ENCODE results near the gene ATP1A3. TPM values are rescaled to one million over a fixed set of nuclear protein-coding genes. Genes with fewer than 3 reads are reported as not detected.

Gene ATP1A3
- total RNA-seq, 1 experiment from 2014 or later: 34.7 TPM

DNA sequence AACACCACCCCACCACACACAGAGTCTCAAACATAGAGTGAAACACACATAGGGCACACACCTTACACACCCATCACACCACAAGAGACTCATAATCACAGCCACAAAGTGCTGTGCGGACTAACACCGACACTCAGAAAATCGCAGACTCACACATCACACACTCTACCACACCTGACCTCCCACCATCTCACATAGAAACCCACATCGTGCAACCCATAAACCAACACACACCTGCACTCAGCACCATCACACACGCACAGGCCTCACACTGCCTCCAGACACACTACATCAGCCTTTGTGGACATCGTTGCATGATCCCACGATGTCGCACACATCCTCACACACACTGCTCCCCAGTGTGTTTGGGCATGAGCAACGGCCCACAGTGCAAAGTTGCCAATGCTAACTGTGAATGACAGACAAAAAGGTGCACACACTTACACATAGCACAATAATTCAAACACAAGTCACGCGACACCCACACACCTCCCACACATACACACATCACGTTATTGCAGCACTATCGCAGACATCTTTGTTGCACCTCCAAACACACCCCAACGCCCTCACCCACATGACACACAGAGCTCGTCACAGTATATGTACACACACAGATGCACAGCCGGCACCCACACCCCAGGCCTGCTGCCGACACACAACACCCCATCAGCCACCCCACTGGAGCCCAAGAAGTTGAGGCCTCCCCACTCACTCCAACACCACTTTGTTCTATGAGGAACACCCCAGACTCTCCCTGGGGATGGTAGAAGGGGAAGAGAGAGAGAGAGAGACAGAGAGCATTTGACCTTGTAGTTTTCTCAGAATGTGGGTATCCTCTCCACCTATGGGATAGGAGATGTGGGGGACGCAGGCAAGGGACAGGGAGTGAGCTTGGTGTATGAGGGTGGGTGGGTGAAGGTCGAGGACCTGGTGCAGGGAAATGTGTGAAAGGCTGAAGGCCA lies 1.2 kb upstream of the ATP1A3 start:
- H3K27ac ChIP-seq (ENCODE audit: low read depth, low read length): no peak overlapping the region
- no peaks in the 10 kb centered on the region for H4K20me1 ChIP-seq (ENCODE audit: insufficient read depth)
- H3K36me3 ChIP-seq (ENCODE audit: control insufficient read depth in 1 of 2, insufficient read depth in 2 of 2, low read length in 2 of 2): no peaks in the 10 kb centered on the region
- no peak overlapping the region for H3K4me2 ChIP-seq (ENCODE audit: low read length)
- H3K9me3 ChIP-seq (ENCODE audit: control insufficient read depth in 1 of 2, insufficient read depth in 1 of 2, low read depth in 1 of 2, low read length in 2 of 2): no peaks in the 10 kb centered on the region
- H3K4me1 ChIP-seq (ENCODE audit: control insufficient read depth in 1 of 2, insufficient read depth in 2 of 2, low read length in 2 of 2): peaks cover 4 to 21% of the 10 kb centered on the region in 2 experiments; a peak in 3 of 4 replicates
- ChIA-PET CTCF (no interaction called here), POLR2A (no interaction called here), RAD21 (ENCODE audit: low non-redundant PET in 1 of 2, low total read pairs in 2 of 2, uncharacterized antibody in 2 of 2, unreplicated experiment in 2 of 2) (no interaction called here)
- no TSS peak for BruUV-seq (replicated peaks)
- no peak for DNase-seq (ENCODE audit: low read depth, low spot score)
- H3K79me2 ChIP-seq (ENCODE audit: insufficient read depth, low read length): no peaks in the 10 kb centered on the region
- intact Hi-C loops (cut with micrococcal nuclease): loop anchor here (10.0 kb wide), 1 partner anchor 100 kb away; no protein-coding TSS in a partner anchor
- no peak overlapping the region for H3K4me3 ChIP-seq (replicated peaks in 1 of 2; ENCODE audit: low read depth in 1 of 2, low read length in 2 of 2)
- H2AFZ ChIP-seq (ENCODE audit: low read depth, low read length, poor library complexity, severe bottlenecking): no peak overlapping the region
- no peak for ATAC-seq
- peaks cover 18% of the 10 kb centered on the region; the same call in 1 of the 2 replicates for H3K27me3 ChIP-seq (ENCODE audit: insufficient read depth, low read length)
- no peak for TF ChIP-seq POLR2A (IDR thresholded peaks at IDR 0.05; ENCODE audit: borderline replicate concordance, extremely low read depth, insufficient read depth, insufficient read length)
- no peak for TF ChIP-seq ELF1 (IDR thresholded peaks at IDR 0.05; ENCODE audit: borderline replicate concordance, low read depth)
- no peak for TF ChIP-seq JUND (IDR thresholded peaks at IDR 0.05)
- TF ChIP-seq, protein P1, sequence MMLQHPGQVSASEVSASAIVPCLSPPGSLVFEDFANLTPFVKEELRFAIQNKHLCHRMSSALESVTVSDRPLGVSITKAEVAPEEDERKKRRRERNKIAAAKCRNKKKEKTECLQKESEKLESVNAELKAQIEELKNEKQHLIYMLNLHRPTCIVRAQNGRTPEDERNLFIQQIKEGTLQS (IDR thresholded peaks at IDR 0.05): no peak
- no peak for TF ChIP-seq FOSL1 (IDR thresholded peaks at IDR 0.05; ENCODE audit: low read depth)
- TF ChIP-seq POLR2AphosphoS5 (IDR thresholded peaks at IDR 0.05; ENCODE audit: low read depth, low read length): no peak
- TF ChIP-seq, protein P2, sequence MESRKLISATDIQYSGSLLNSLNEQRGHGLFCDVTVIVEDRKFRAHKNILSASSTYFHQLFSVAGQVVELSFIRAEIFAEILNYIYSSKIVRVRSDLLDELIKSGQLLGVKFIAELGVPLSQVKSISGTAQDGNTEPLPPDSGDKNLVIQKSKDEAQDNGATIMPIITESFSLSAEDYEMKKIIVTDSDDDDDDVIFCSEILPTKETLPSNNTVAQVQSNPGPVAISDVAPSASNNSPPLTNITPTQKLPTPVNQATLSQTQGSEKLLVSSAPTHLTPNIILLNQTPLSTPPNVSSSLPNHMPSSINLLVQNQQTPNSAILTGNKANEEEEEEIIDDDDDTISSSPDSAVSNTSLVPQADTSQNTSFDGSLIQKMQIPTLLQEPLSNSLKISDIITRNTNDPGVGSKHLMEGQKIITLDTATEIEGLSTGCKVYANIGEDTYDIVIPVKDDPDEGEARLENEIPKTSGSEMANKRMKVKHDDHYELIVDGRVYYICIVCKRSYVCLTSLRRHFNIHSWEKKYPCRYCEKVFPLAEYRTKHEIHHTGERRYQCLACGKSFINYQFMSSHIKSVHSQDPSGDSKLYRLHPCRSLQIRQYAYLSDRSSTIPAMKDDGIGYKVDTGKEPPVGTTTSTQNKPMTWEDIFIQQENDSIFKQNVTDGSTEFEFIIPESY (IDR thresholded peaks at IDR 0.05; ENCODE audit: extremely low read depth, insufficient replicate concordance, low read length): no peak
- TF ChIP-seq TCF7L2 (IDR thresholded peaks at IDR 0.05; ENCODE audit: borderline replicate concordance, extremely low read depth, insufficient read depth, insufficient read length): no peak
- no peak for TF ChIP-seq RAD21 (IDR thresholded peaks at IDR 0.05; ENCODE audit: low read depth)
- no peak for TF ChIP-seq EGR1 (IDR thresholded peaks at IDR 0.05; ENCODE audit: low read depth)
- TF ChIP-seq SP1 (IDR thresholded peaks at IDR 0.05; ENCODE audit: low read depth): no peak
- no peak for TF ChIP-seq SRF (IDR thresholded peaks at IDR 0.05; ENCODE audit: low read depth)
- TF ChIP-seq CEBPB (IDR thresholded peaks at IDR 0.05; ENCODE audit: low read depth): no peak
- TF ChIP-seq, protein P3, sequence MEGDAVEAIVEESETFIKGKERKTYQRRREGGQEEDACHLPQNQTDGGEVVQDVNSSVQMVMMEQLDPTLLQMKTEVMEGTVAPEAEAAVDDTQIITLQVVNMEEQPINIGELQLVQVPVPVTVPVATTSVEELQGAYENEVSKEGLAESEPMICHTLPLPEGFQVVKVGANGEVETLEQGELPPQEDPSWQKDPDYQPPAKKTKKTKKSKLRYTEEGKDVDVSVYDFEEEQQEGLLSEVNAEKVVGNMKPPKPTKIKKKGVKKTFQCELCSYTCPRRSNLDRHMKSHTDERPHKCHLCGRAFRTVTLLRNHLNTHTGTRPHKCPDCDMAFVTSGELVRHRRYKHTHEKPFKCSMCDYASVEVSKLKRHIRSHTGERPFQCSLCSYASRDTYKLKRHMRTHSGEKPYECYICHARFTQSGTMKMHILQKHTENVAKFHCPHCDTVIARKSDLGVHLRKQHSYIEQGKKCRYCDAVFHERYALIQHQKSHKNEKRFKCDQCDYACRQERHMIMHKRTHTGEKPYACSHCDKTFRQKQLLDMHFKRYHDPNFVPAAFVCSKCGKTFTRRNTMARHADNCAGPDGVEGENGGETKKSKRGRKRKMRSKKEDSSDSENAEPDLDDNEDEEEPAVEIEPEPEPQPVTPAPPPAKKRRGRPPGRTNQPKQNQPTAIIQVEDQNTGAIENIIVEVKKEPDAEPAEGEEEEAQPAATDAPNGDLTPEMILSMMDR (IDR thresholded peaks at IDR 0.05 in 2 of 3, conservative IDR thresholded peaks at IDR 0.05 in 1 of 3; ENCODE audit: borderline replicate concordance in 1 of 3, insufficient read depth in 1 of 3, low read depth in 2 of 3, low read length in 2 of 3): no peak
- TF ChIP-seq, protein P4, sequence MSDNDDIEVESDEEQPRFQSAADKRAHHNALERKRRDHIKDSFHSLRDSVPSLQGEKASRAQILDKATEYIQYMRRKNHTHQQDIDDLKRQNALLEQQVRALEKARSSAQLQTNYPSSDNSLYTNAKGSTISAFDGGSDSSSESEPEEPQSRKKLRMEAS (IDR thresholded peaks at IDR 0.05): no peak
- TF ChIP-seq CBX3 (IDR thresholded peaks at IDR 0.05; ENCODE audit: low read depth): no peak
- no peak overlapping the region for H3K9ac ChIP-seq (ENCODE audit: low read length)
- H3K9me2 ChIP-seq (ENCODE audit: insufficient read depth): no peaks in the 10 kb centered on the region
